C4-2B (cell line): ENCODE results near the gene GTPBP3.

Experiments
- H3K27ac ChIP-seq: fragments of 450-650 bp; 2 replicates; pipeline ENCODE4 v1.5.1; 2017
- ZFX ChIP-seq: fragments of 450-650 bp; IDR thresholded peaks from 2 replicates; pipeline ENCODE4 v1.6.1; 2017
- TF ChIP-seq, protein P1 (sequence below): fragments of 450-650 bp; conservative IDR thresholded peaks from 2 replicates; pipeline ENCODE4 v1.5.1; 2017; ENCODE audit warnings: mild to moderate bottlenecking

Gene GTPBP3

DNA sequence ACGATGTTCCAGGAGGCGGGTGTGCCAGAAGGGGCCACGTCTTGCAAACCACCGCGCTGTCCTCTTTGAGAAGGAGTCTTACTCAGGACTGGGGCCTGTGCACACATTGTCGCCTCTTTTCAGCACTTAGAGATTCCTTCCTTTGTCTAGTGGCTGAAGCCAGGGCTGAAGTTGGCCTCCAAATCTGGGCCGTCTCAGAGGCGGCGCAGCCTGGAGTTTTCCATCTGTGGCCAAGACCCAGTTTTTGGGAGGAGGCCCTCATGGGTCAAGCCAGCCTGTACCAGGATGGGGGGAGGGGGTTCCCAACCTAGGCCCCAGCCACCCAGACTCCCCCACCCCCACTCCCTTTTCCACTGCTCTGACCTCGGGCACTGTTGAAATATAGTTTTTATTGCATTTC is 14.5 kb upstream of the GTPBP3 start:
- H3K27ac ChIP-seq: no peak overlapping the region
- no peak for TF ChIP-seq ZFX
- TF ChIP-seq, protein P1, sequence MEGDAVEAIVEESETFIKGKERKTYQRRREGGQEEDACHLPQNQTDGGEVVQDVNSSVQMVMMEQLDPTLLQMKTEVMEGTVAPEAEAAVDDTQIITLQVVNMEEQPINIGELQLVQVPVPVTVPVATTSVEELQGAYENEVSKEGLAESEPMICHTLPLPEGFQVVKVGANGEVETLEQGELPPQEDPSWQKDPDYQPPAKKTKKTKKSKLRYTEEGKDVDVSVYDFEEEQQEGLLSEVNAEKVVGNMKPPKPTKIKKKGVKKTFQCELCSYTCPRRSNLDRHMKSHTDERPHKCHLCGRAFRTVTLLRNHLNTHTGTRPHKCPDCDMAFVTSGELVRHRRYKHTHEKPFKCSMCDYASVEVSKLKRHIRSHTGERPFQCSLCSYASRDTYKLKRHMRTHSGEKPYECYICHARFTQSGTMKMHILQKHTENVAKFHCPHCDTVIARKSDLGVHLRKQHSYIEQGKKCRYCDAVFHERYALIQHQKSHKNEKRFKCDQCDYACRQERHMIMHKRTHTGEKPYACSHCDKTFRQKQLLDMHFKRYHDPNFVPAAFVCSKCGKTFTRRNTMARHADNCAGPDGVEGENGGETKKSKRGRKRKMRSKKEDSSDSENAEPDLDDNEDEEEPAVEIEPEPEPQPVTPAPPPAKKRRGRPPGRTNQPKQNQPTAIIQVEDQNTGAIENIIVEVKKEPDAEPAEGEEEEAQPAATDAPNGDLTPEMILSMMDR: no peak

DNA sequence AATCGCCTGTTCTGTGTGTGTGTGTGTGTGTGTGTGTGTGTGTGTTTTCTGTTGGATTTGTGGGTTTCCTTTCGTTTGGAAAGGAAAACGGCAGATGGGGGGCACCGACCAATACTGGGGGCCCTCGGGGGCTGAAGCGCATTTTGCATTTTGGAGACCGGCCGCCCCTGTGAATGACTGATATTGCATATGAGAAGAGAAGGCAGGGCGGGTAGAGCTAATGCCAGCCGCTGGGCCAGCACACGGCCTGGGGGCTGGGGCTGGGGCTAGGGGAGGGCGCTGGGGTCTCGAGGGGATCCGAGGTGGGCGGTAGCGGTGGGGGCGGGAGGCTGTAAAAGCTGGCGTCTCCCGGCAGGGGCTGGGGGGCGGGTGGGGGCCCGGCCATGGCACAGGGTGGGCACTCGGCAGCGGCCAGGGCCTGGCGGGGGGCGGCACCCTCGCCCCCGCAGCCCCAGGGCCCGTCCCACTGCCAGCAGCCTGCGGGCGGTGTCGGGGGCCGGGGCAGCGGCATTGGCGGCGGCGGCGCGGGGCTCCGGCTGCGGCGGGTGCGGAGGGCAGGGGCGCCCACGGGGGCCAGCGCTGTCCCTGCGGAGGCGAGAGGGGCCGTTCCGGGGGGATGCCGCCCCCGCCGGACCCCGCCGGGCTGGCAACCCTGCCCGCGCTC is 13.9 kb upstream of the GTPBP3 start:
- TF ChIP-seq, protein P1: no peak
- TF ChIP-seq ZFX: no peak
- no peak overlapping the region for H3K27ac ChIP-seq

DNA sequence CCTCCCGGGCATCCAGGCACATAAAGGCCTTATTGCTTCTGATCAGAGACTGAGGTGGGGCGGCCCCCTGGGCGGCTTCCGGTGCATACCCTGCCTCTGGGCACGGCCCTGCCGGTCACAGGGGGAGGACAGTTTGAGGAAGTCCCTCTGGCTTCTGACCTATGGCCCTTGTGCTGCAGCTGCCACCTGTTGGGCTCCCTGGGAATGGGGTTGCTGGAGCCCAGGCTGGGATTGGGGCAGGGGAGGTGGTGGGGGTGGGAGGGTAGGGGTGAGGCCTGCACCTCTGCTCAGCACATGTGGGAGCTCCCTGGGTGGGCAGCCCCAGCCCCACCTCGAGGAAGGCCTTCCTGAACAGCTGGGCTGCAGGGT is 13.4 kb upstream of the GTPBP3 start:
- no peak overlapping the region for H3K27ac ChIP-seq
- TF ChIP-seq, protein P1: no peak
- no peak for TF ChIP-seq ZFX

DNA sequence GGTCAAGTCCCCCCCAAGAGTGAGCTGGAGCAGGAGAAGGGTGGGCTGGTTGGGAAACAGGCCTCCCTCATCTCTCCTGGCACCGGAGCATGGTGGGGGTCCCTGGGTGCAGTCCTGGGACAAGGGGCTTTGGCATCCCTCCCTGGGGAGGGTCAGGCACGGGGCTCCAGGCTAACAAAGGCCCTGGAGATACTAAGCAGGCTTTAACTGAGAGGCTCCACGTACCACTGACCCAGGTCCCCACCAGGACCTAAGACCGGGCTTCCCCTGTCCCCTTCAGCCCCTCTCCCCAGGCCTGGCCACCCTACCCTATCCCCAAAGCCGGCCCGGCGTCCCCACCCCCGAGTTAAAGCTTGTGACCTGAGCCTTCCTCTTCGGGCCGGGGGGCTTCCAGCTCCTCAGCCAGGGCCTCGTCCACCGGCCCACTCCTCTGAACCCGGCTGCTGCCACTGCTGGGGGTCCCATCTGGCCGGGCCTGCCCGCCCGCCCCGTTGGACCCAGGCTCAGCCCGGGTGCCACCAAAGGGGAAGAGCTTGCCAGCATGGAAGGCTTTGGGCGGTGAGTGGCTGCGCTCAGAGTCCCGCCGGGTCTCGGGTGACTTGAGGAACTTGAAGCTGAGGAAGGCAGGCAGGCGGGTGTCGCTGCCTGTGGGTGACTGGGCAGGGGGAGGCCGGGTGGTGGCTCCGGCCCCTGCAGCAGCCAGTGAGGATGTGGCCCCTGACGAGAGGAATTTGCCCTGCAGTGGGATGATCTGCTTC is 12.8 kb upstream of the GTPBP3 start:
- H3K27ac ChIP-seq: no peak overlapping the region
- TF ChIP-seq ZFX: no peak
- TF ChIP-seq, protein P1: no peak

DNA sequence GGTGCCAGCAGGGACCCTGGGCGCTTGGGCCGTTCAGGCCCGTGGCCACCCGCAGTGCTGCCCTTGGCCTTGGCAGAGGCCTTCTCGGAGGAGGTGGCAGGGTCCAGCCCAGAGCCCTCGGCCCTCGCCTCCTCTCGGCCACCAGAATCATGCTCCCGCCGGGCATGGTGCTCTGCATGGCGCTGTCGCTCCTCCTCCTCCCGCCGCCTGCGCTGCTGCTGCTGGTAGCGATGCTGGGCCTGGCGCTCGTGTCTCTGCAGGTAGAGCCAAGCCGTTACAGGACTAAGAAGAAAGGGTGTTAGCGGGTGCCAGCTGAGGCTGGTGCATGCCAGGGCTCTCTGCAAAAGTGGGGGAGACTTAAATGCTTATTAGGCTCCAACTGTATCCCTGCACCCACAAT is 12.2 kb upstream of the GTPBP3 start:
- no peak for TF ChIP-seq ZFX
- TF ChIP-seq, protein P1: no peak
- H3K27ac ChIP-seq: no peak overlapping the region

DNA sequence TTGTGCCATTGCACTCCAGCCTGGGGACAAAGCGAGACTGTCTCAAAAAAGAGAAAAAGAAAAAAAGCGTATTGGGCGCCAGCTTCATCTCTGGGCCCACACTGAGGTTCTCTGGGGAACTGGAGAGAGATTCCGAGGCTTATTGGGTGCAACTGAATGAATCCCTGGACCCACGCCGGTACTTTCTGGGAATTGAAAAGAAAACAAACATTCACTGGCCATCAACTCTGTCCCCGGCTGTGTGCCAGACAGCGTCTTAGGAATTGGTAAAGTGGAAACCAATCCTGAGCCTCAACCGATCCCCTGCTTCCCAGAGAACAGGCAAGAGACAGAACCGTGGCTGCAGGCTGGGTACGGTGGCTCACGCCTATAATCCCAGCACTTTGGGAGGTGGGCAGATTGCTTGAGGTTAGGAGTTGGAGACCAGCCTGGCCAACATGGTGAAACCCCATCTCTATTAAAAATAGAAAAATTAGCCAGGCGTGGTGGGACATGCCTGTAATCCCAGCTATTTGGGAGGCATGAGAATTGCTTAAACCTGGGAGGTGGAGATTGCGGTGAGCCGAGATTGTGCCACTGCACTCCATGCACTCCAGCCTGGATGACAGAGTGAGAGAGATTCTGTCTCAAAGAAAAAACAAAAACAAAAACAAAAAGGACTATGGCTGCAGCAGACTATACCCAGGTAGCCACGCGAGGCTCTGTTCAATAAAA is 11.3 kb upstream of the GTPBP3 start:
- TF ChIP-seq, protein P1: no peak
- no peak for TF ChIP-seq ZFX
- H3K27ac ChIP-seq: no peak overlapping the region

DNA sequence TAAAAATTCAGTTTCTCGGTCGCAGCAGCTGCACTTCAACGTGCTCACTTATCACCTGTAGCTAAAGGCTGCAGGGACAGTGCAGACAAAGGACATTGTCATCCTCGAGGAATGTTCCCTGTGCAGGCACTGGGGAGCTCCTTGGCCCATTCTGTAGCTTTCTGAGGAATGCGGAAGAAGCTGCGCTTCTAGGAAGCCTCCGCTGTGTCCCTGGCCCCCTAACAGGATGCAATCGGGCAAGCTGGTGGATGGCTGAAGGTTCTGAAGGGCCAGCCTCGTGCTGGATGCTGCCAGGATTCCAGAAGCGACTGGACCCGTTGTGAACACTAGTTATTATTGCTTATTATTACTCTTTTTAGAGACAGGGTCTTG is 10.8 kb upstream of the GTPBP3 start:
- H3K27ac ChIP-seq: peak overlapping the region; percentile 81
- TF ChIP-seq, protein P1: no peak
- TF ChIP-seq ZFX: no peak
